GM18907 (cell line): Measurements from ENCODE around the gene SH2D3C.

Source experiments
- ATAC-seq: cut with Tn5 transposase; IDR thresholded peaks from one replicate; pipeline ENCODE4 v1.9.1; 2021; ENCODE audit warnings: mild to moderate bottlenecking, moderate library complexity; ENCODE audit not compliant: unreplicated experiment

SH2D3C gene

DNA sequence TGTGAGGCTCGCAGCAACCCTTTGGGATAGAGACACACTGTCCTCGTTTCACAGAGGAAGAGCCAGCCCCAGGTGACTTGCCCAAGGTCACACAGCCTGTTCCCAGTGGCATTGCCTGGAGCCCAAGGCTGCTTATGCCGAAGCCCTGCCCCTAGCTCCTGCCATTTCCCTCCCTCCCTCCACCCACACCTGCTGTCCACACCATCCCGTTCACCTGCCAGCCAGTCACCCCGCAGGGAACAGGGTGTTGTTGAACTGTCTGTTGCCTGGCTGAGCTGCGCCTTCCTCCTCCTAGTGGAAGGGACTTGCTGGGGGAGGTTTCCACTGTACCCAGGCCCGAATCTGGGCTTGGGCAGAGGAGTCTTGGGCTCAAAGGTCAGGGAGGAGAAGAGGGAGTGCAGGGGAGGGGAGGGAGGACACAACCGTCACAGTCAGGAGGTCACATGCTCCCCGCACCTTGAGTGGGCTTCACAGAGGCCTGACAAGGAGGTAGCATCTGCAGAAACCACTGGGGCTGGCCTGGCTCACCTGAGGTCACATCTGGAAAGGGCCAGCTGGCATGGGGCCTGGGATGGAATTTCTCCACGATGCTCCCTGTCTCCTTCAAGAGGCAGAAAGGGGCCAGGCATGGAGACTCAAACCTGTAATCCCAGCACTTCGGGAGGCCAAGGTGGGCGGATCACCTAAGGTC is 56.3 kb downstream of the SH2D3C start:
- no peak for ATAC-seq

DNA sequence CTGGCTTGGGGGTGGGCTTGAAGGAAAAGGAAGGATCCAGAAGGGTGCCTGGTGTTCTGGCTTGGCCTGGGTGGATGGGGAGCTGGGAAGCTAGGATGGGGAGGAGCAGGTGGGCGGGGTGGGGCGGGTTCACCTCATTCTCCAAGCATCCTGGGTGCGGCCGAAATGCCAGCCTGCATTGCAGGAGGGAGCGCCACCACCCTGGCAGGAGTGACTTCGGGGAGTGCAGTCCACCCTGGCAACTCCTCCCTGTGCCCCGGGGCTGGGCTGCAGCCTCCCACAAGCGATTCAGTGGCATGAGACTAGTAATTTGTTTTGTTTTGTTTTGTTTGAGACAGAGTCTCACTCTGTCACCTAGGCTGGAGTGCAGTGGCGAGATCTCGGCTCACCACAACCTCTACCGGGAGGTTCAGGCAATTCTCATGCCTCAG is 57.1 kb downstream of the SH2D3C start:
- no peak for ATAC-seq

DNA sequence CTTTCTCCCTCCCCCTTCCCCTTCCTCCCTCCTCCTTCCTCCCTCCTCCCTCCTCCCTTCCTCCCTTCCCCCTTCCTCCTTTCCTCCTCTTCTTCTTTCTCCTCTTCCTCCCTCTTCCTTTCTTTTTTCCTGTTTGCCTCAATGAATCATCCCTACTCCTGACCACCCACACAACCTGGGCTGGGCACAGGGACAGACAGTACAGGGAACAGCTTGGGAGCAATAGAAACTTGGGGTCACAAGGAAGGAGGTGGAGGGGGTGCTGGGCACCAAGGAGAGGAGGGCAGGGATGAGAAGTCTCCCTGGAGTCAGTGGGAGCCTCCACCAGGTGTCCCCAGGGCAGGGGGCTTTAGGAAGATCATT is 57.6 kb downstream of the SH2D3C start:
- ATAC-seq, result no peak

DNA sequence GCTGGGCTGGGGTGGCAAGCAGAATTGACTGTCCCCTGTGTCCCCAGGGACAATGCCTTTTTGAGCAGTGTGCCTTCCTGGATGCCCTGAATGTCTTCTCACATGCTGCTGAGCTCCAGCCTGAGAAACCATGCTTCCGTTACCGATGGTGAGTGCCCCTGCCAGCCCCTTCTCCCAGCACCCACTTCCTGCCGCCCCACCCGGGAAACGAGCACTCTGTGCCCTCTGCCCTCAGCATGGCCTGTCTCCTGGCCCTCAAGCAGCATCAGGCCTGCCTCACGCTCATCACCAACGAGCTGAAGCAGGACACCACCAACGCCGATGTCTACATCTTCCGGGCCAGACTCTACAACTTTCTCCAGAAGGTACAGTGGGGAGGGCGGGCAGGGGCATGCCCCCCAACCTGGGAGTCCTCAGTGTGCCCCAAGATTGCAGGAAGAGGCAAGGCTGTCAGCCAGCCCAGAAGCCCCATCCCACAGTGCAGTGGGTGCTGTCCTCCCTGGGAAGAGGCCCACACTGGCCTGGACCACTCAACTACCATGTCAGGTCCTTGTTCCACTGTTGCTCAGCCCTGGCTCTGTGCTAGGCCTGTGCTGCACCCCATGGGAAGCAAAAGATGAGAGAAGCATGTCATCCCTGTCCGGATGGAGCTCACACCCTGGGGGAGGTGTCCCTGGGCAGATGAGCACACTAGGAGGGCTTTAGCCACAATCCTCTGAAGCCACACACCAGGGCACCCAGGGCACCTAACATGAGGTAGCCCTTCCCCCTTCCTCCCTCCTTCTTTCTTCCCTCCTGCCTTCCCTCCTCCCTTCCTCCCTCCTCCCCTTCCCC is 58.2 kb downstream of the SH2D3C start:
- ATAC-seq, result no peak

DNA sequence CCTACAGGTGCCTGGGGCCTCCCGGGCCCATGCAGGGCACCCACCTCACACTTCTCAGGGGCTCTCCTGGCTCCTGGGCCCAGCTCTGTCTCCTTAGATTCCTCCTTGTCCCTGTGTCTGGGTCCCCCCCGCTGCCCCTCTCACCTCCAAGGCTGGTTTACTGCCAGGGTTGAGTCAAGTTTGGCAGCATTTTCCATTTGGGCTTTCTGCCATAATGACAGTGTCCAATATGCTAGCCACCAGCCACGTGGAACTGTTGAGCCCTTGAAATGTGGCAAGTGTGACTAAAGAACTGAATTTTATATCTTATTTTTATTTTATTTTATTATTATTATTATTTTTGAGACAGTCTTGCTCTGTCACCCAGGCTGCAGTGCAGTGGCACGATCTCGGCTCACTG is 60.7 kb downstream of the SH2D3C start:
- ATAC-seq, result no peak

DNA sequence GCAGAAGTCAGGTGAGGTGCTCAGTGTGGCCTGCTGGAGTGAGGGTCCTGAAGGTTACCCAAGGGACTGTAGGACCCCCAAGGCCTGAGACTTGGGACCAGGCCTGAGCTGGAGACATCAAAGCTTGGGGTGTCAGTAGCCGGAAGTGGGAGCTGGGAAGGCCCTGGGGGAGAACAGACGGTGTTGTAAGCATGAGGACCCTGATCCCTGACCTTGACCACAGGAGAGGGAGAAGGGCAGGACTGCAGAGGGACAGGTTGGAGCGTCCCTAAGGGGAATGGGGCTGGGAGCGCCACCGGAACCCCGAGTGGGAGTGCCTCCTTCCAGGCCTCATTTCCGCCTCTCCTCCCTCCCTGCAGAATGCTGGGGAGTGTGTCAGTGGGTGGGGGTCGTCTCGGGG is 62.1 kb downstream of the SH2D3C start:
- ATAC-seq, result no peak

DNA sequence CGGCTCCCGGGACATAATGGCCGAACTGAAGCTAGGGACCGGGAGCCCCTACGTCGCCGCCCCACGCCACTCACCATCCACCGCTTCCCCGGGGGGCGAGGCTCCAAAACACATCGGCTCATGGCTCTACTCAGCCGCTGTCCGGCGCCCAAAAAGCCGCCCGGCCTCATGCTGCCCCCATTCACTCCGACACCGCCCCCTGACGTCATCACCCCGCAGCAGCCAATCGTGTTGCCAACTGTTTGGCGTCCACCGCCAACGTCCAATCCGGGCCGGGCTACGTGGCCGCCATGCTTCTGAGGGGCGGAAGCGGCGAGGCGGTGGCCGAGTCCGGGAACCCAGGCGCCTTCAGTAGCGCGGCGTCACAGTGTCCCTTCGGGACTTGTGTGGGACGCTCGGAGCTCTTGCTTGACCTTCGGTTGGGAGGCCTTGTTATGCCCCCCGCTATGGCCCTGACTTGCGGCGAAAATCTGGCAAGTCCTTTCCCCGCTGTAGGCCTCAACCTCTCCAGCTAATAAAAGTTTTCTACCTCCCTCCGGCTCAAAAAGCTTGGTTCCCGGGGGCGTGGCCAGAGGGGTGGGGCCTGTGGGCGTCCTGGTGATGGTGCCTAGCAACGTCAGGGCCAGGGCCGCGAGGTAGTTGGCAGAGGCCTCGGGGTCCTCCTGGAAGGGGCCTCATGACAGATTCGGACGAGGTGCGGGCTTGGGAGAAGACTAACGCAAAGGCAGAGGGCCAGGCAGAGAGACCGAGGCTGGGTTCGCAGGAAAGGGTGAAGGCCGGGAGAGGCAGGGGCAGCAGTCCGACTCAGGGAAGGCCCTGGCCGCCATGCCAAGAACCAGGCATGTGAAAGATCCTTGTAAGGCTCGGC is 62.8 kb downstream of the SH2D3C start, which contains the start of the genes PTRH1 and TTC16:
TSS of gene PTRH1 (minus strand) at position 194 of the 868 bp plus-strand sequence. CDS start at position 170, 24 bp downstream.
TSS of gene TTC16 (plus strand) at position 610 of the 868 bp plus-strand sequence. CDS start at position 677, 67 bp downstream.
- peak; percentile 87 for ATAC-seq

DNA sequence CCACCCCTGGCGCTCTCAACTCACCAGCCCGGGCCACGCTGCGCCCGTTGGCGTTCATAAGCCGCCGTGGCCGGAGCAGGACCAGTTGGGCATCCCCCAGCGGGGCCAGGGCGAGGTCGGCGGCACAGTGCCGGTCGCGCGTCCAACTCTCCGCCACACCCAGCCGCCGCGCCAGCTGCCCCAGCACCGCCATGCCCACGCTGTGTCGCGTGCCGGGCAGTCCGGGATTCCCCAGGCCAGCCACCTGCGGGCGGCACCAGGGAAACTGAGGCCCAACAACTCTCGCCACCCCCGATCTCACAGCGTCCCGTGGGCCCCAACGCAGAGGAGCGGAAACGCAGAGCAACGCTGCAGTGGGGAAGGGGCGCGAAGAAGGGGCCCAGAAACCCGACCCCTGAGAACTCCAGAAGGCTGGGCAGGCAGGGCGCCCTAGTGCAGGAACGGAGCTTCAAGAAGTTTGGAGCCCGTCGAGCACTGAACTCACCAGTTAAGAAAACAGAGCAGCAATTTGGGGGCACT is 63.5 kb downstream of the SH2D3C start:
- peak; percentile 4 for ATAC-seq

DNA sequence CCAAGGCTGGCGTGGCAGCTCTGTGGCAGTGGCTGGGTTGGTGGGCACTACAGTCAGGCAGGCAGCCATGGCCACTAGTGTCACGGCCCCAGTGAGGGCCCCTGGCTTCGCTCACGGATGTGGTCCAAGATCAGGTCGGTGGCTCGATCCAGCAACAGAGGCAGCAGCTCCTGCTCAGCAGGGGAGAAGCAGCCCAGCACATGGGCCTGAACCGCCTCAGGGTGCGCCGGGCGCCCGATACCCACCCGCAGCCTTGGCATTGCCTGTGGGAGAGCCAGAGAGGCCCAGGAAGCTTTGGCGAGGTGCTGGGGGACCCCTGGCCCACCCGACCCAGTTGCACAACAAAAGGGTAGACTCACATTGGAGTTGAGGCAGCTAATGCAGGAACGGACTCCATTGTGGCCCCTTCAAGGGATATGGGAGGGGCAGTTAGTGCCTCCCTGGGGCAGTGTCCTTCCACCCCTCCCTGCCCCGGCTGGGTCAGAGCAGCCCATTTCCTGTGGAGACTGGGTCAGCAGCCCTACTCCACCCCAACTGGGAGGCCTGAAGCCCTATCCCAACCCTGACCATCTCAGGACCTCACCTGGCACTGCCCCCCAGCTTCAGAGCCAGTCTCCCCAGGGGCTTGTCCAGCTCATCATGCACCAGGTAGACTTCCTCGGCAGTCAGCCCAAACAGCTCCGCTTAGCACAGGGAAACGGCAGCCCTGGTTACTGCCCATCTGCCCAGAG is 64.3 kb downstream of the SH2D3C start:
- ATAC-seq, result no peak

DNA sequence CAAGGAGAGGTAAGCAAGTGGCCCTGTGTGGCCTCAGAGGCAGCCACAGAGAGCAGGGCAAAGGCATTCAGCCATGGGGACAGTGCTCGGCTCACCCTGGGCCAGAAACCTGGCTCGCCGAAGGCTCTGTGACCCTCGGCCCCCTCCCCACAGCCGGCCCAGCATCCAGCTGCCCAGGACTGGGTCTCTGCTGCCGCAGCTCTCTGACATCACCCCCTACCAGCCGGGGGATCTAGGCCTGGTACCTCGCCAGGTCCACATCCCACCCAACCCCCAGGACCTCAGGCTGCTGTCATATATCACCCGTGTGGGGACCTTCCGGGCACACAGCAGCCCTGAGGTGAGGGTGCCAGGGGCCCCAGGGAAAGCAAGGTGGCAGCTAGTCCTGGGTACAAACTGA is 65.6 kb downstream of the SH2D3C start:
- ATAC-seq, result no peak

DNA sequence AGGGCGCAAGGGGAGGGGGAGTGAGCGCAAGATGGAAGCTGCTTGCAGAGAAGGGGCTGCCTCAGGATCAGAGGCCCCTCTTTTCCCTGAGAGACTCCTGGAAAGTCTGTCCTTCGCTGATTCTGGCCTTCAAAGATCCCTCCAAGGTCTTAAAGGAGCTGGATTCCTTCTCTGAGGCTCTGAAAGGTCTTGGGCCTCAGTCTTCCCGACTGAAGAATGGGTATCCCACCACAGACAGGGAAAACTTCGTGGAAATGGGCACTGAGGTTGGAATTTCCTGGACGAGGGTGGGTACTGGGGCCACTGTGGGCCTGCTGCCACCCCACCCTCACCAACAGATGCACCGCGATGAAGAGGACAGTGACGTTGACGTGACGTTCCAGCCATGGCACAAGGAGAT is 66.1 kb downstream of the SH2D3C start:
- no peak for ATAC-seq

DNA sequence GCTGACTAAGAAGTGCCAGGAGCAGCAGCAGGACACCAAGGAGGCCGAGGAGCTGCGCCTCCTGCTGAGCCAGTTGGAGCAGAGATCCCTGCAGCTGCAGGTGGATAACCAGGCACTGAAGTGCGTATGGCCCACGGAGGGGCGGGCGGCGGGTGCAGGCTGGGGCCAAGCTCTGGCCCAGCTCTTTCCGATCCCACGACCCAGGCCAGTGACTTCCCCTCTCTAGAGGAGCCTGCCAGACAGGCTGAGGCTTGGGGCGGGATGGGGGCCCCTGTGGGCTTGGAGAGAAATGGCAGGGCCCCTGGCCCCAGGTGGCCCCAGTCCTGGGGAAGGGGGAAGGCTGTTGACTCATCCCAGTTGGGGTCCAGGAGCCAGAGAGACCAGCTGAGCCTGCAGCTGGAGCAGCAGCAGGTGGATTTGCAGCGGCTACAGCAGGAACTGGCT is 66.6 kb downstream of the SH2D3C start:
- no peak for ATAC-seq

DNA sequence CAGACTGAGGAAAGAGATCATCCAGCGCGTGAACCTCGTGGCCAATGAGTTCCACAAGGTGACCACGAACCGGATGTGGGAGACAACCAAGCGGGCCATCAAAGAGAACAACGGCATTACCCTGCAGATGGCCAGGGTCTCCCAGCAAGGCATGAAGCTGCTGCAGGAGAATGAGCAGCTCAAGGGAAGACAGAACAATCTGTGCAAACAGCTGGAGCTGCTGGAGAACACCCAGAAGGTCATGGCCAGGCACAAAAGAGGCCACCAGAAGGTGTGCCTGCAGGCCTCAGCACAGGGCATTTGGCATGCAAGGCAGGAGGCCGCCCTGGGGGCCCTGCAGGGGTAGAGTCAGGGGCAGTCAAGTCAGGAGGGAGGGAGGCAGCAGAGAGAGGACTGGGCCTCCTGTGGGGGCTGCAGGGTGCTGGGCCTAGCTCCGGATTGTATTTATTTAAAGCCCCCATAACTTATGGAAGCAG is 67.2 kb downstream of the SH2D3C start:
- no peak for ATAC-seq

DNA sequence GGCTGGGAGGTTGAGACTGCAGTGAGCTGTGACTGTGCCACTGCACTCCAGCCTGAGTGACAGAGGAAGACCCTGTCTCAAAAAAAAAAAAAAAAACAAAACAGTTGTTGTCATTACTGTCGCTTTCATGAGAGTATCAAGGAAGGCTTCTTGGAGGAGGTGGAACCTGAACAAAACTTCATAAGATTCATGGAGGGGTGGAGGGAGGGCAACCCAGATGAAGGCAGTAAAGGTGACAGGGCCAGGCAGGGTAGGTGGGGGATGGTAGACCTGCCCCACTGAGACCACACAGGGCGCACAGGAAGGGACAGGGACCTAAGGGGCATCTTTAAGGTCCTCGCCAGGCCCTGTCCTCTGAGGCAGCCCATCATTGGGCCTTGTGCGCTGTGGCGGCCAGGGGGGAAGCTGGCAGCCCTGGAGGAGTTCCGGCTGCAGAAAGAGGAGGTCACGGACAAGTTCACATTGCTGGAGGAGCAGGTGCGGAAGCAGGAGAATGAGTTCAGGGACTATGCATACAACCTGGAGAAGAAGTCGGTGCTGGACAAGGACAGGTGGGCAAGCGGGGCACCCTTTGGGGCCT is 68.2 kb downstream of the SH2D3C start:
- ATAC-seq, result no peak

DNA sequence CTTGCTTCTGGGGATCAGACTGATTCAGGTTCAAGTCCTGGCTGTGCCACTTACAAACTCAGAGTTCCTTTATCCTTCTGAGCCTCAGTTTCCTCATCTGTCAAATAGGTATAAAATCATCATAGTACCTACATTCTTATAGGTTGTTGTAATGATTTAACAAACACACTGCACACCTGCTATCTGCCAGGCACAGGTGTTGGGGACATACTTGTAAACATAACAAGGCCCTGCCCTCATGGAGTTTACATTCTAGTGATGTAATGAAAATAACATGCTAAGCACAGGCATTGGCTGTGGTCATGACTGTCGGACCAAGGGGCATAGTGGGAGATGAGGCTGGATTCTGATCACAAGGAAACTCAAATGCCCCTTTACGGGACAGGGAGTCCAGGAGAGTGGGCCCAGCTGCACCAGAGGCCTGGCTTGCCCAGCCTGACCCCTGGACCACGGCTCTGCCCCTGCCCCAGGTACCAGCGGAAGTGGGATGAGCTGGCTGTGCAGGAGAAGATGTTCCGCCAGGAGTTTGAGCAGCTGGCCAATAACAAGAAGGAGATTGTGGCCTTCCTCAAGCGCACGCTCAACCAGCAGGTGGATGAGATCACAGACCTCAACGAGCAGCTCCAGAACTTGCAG is 69.4 kb downstream of the SH2D3C start:
- ATAC-seq, result no peak

DNA sequence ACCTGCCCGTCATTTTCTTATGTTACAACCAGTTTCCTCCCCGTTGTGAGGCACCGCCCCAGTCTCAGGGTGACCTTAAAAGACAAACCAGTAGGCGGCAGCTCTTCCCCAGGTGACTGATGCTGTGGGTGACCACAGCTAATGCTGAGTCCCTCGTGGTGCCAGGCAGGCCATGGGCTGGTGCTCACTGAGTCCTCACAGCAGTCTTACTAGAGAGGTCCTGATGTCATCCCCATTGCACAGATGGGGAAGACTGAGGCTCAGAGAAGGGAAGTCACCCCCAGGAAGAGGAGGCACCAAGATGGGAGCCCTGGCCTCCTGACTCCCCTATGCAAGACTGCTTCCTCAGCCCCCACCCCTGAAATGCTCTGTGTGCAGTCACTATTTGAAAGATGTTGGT is 70.7 kb downstream of the SH2D3C start:
- no peak for ATAC-seq

DNA sequence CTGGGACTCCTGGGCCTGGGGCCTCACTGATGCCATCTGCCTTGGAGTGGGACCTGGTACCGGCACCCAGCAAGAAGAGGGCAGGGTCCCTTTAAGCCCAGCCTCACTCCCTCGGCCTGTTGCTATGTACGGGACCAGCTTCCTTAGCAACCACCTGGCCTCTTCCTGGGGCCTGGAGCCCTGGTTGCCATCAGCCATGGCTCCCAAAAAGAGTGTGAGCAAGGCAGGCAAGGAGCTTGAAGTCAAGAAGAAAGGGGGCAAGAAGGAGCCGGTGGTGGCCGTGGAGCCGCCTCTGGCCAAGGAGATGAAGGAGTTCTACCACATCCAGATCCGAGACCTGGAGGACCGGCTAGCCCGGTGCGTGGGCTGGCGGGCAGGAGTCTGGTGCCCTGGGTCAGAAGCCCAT is 71.6 kb downstream of the SH2D3C start, which contains the start of gene CFAP157:
TSS of gene CFAP157 (plus strand) at position 153 of the 406 bp plus-strand sequence. CDS start at position 197, 44 bp downstream.
- no peak for ATAC-seq

DNA sequence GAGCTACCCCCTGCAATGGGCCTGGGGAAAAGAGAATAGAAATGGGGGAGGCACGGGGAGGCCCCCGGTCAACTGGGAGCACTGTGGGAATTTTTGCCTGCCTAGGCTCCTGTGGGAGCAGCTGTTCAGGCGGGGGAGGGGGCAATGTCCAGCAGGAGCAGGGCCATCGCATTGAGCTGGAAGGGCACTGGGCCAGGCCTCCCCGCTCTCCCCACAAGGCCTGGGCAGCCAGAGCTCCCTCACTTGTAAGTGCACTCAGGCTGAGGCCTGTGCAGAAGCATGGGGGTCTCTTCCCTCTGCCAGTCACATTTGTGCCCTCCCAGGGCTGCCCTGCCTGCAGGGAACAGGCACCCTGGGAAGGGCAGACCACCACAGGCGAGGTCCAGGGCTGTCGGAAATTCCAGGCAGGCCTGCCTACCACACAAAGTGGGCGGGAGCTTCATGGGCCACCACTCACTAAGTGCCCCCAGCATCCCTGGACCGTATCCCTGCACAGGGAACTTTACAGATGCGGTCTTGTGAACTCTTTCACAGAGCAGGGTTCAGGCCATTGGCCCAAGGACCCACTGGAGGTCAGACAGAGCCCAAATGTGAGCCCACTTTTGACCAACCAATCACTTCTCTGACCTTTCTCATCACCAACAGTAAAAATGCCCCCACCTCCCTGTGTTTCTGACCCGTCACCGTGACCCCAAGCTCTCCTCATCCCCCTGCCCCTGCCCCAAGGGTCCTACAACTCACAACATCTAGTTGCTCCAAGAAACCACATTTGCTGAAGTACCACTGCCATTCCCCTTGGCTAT is 72.7 kb downstream of the SH2D3C start:
- ATAC-seq, result no peak
